Stimulated activated CD8-positive, alpha-beta memory T cell treated with anti-CD3 and anti-CD28 coated beads, Interleukin-4, amount 100 ng/mL, for 48 hours (primary cell): ENCODE results near the gene PLG.
"Not testable (repeated sequence)": the region's sequence is repeated elsewhere in the genome, so short reads cannot be mapped to it uniquely, and the experiment has no call there.

Experiments
- DNase-seq: peaks from one replicate; pipeline ENCODE4 v3.0.0-alpha.2; 2020

Gene PLG

DNA sequence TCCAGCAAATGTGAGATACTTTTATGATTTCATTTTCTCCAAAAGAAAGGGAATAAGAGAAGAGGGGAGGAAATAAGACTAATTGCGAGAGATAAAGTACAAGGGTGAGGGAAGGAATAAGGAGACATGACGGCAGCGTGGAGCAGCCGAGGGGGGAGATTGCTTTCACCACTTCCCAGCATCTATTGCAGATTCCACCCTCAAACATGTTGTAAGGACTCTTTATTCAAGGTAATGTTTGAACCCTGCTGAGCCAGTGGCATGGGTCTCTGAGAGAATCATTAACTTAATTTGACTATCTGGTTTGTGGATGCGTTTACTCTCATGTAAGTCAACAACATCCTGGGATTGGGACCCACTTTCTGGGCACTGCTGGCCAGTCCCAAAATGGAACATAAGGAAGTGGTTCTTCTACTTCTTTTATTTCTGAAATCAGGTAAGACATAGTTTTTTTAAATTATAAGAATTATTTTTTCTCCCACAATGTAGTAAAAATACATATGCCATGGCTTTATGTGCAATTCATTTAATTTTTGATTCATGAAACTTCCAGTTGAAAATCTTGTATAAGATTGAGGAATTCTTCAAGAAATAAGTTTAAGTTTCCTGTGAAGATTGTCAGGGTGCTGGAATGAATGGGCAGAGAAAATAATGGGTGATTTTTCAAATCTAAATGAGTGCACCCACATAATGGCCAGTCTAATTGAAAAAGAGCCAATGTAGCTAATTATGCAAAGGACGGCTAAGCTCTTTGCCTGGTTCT lies at the start of gene PLG:
PLG (plus strand) TSS at position 327 of the 763 bp plus-strand sequence; CDS start at position 388, 61 bp downstream.
- not testable (repeated sequence) for DNase-seq

DNA sequence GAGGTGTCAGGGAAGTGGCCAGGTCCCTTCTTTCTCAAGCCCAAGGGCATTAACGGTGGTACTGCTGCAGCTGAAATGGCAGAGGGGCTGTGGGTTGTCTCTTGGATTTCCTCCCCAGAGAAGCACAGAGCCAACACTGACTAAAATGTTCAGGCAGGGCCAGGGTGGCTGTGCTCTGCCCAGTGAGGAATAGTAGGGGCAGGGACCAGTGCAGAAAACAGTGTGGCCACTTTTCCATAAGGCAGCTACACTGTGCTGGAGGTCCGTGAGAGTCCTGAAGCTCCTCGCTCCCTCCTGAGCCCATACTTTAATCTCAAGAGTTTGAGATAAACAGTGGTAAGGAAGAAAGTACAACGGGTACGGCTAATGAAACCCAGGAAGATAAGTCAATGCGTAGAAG lies 42.5 kb upstream of the PLG start:
- no peak for DNase-seq

- no peak for DNase-seq
Observed at GRCh38 chr6:160661216-160661615, 40.8 kb upstream of the PLG start.

GRCh38 chr6:160662429-160662828 lies 39.6 kb upstream of the PLG start:
- DNase-seq: no peak

GRCh38 chr6:160662842-160663241 lies 39.2 kb upstream of the PLG start:
- DNase-seq: no peak

DNA sequence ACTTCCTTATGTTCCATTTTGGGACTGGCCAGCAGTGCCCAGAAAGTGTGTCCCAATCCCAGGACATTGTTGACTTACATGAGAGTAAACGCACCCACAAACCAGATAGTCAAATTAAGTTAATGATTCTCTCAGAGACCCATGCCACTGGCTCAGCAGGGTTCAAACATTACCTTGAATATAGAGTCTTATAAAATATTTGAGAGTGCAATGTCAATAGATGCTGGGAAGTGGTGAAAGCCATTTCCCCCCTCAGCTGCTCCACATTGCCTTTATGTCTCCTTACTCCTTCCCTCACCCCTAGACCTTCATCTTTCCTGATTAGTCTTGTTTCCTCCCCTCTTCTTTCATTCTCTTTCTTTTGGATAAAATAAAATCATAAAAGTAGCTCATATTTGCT lies 37.8 kb upstream of the PLG start, which contains the start of gene LPA:
LPA (minus strand) TSS at position 78 of the 400 bp plus-strand sequence; CDS start at position 17, 61 bp downstream.
- not testable (repeated sequence) for DNase-seq

DNA sequence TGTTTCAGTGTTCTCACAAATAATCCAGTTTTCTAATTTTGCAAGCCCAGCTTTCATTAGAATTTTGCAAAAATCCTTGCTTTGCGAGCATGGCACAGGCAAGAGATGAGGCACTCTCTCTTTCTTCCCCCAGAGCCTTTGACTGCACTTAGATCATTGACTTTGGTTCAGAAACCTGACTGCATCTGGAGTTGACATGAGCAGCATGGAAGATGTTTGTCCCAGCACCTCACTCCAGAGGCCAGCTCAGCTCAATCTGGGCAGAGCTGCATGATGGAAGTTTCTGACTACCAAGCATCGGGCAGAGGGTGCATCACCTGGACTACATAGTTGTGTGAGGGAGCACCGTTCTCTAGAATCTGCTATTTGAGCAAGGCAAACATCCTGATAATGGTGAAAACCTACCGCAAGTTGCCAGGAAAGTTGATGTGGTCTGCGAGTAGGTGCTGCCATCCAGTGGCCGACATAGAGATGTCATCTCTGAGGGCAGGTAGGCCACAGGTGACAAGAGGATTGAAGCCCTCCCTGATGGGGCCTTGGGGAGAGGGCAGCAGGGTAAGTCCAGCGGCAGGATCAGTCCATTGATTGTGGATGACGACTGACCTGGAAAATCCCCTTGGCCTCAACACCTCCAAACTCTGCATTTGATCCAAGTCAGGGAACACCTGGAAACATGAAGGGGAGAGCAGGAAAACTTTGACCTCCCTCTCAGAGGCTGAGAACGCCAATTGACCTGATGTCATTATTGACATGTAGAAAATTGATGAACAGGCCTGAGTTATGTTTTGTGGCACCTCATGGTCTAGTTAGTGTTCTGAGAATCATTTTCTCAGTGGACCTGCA lies 34.2 kb upstream of the PLG start:
- peak; percentile 49 for DNase-seq

- DNase-seq: no peak
Observed at GRCh38 chr6:160668589-160668988, 33.5 kb upstream of the PLG start.

GRCh38 chr6:160676418-160676817 lies 25.6 kb upstream of the PLG start:
- DNase-seq: not testable (repeated sequence)

GRCh38 chr6:160678230-160678629 lies 23.8 kb upstream of the PLG start:
- DNase-seq: no peak

GRCh38 chr6:160678744-160679401 lies 23.2 kb upstream of the PLG start:
- DNase-seq: no peak

GRCh38 chr6:160679402-160679769 lies 22.7 kb upstream of the PLG start:
- DNase-seq: peak; percentile 28

DNA sequence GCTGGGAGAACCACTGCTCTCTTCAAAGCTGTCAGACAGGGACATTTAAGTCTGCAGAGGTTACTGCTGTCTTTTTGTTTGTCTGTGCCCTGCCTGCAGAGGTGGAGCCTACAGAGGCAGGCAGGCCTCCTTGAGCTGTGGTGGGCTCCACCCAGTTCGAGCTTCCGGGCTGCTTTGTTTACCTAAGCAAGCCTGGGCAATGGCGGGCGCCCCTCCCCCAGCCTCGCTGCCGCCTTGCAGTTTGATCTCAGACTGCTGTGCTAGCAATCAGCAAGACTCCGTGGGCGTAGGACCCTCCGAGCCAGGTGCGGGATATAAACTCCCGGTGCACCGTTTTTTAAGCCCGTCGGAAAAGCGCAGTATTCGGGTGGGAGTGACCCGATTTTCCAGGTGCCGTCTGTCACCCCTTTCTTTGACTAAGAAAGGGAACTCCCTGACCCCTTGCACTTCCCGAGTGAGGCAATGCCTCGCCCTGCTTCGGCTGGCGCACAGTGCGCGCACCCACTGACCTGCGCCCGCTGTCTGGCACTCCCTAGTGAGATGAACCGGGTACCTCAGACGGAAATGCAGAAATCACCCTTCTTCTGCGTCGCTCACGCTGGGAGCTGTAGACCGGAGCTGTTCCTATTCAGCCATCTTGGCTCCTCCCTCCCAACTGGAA lies 16.8 kb upstream of the PLG start:
- DNase-seq: not testable (repeated sequence)

GRCh38 chr6:160685762-160686450 lies 16.1 kb upstream of the PLG start:
- no peak for DNase-seq

GRCh38 chr6:160690458-160690857 lies 11.6 kb upstream of the PLG start:
- DNase-seq: no peak

DNA sequence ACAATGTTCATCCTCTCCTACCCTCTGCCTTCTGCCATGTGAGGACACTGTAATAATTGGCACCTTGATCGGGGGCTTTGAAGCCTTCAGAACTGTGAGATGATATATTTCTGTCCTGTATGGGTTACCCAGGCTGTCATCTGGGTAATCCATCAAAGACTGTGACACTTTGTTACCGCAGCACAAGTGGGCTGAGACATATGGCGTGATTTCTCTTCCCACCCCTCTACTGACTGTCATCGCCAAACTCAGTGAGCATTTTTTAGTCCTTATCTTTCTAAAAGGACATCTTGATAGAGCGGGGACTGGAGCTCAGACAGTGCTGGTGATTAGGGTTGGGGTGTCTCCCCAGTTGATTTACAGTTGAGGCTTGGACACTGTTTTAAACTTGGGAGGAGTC lies 10.4 kb upstream of the PLG start:
- no peak for DNase-seq

GRCh38 chr6:160692369-160692959 lies 9.6 kb upstream of the PLG start:
- DNase-seq: no peak

GRCh38 chr6:160695025-160695424 lies 7.0 kb upstream of the PLG start:
- DNase-seq: not testable (repeated sequence)

- not testable (repeated sequence) for DNase-seq
Observed at GRCh38 chr6:160695622-160696021, 6.4 kb upstream of the PLG start.

DNA sequence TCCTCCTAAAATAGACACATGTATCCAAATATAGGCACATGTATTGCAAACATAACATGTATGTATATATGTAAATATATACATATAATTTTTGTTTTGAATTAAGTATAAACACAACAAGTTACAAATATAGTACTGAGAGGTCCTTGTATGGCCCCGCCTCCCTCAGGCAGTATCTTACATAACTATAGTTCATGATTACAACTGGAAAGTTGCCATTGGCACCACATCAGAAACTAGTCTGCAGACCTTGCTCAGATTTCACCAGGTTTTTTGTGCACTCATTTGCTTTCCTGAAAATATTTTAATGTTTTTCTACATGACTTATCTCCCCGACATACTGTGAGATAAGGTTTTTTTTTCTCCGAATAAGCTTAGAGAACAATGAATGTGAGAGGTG lies 5.2 kb upstream of the PLG start:
- DNase-seq: not testable (repeated sequence)

- no peak for DNase-seq
Observed at GRCh38 chr6:160697826-160698225, 4.2 kb upstream of the PLG start.

GRCh38 chr6:160704688-160705087 lies 2.6 kb downstream of the PLG start:
- not testable (repeated sequence) for DNase-seq
